GM10248 (cell line): ENCODE data around the gene GRHPR.
"Not testable (repeated sequence)": the region's sequence is repeated elsewhere in the genome, so short reads cannot be mapped to it uniquely, and the experiment has no call there.

ENCODE experiments used
- CTCF ChIA-PET: fragments of 300-600 bp; sonication (Branson Sonifier 250); formaldehyde crosslinking; extraction: SDS; loops from one replicate; lab custom pipeline; 2021; ENCODE audit warnings: antibody characterized with exemption; lab: Yijun Ruan, JAX
- POLR2A ChIA-PET: fragments of 350-650 bp; sonication (Branson Sonifier 250); formaldehyde crosslinking; extraction: SDS; loops from one replicate; lab custom pipeline; 2020; ENCODE audit warnings: antibody characterized with exemption; lab: Yijun Ruan, JAX
- DNase-seq: peaks from one replicate; pipeline ENCODE4 v3.0.0; 2012; ENCODE audit errors: extremely low spot score
- CTCF ChIP-seq: IDR thresholded peaks from 2 replicates; pipeline ENCODE4 v1.5.1; 2012; ENCODE audit warnings: mild to moderate bottlenecking, low read depth; ENCODE audit errors: extremely low read depth, missing control alignments, control extremely low read depth

The GRHPR gene

GRCh38 chr9:37424204-37424685 lies 1.7 kb downstream of the GRHPR start:
- ChIA-PET POLR2A (no interaction called here), CTCF (interaction anchor here (1.2 to 7.4 kb wide), 4 partner anchors 9 to 17 kb away, joined by 3 to 49 read pairs (median 7); no protein-coding TSS in a partner anchor)
- DNase-seq = no peak
- no peak for TF ChIP-seq CTCF

- DNase-seq = no peak
- ChIA-PET POLR2A (no interaction called here), CTCF (interaction anchor here (1.2 to 7.4 kb wide), 3 partner anchors 9 to 13 kb away, joined by 3 to 49 read pairs (median 11); no protein-coding TSS in a partner anchor)
- TF ChIP-seq CTCF = no peak
Measured at GRCh38 chr9:37424686-37425297, 2.3 kb downstream of the GRHPR start.

- ChIA-PET POLR2A (no interaction called here), CTCF (interaction anchor here (2.7 to 7.4 kb wide), 2 partner anchors 10 to 13 kb away, joined by 11 to 49 read pairs; no protein-coding TSS in a partner anchor)
- TF ChIP-seq CTCF = no peak
- DNase-seq = no peak
Measured at GRCh38 chr9:37425298-37425752, 2.8 kb downstream of the GRHPR start.

- not testable (repeated sequence) for DNase-seq
- ChIA-PET CTCF (interaction anchor here (7.4 kb wide), 1 partner anchor 15 kb away, joined by 49 read pairs; no protein-coding TSS in a partner anchor), POLR2A (interaction anchor here (1.2 kb wide), 1 partner anchor 15 kb away, joined by 3 read pairs; no protein-coding TSS in a partner anchor)
Measured at GRCh38 chr9:37426431-37426830, 3.9 kb downstream of the GRHPR start.

- ChIA-PET POLR2A (interaction anchor here (1.2 kb wide), 1 partner anchor 16 kb away, joined by 3 read pairs; no protein-coding TSS in a partner anchor), CTCF (interaction anchor here (7.4 kb wide), 1 partner anchor 15 kb away, joined by 49 read pairs; no protein-coding TSS in a partner anchor)
- no peak for TF ChIP-seq CTCF
- no peak for DNase-seq
Measured at GRCh38 chr9:37426846-37427245, 4.3 kb downstream of the GRHPR start.

GRCh38 chr9:37428345-37428744 lies 5.8 kb downstream of the GRHPR start:
- POLR2A ChIA-PET = no interaction called here
- DNase-seq = no peak
- no peak for TF ChIP-seq CTCF
- CTCF ChIA-PET = interaction anchor here (1.2 to 2.2 kb wide), 2 partner anchors 14 to 17 kb away, joined by 4 to 6 read pairs; no protein-coding TSS in a partner anchor
